Measurements from ENCODE around the gene HBM.

GRCh38 chr16:192686-193085, 26.9 kb downstream of the HBM start:
- TF ChIP-seq FOXA1 (IDR thresholded peaks at IDR 0.05) (no peak), ARNT (IDR thresholded peaks at IDR 0.05) (no peak), ELF4 (IDR thresholded peaks at IDR 0.05) (no peak), SP1 (IDR thresholded peaks at IDR 0.05) (no peak), FOXM1 (IDR thresholded peaks at IDR 0.05; ENCODE audit: borderline replicate concordance) (no peak)
